T-helper 1 cell treated with Interleukin-12 subunit alpha and Interleukin-12 subunit beta and Interleukin-4 antibody, amounts not matched to agents 30 μg/mL and 1 μg/mL, for 36 hours (primary cell): Measurements from ENCODE around the gene HBE1.

Source experiments
- H3K27ac Mint-ChIP-seq: one replicate; pipeline ENCODE4 v1.8.0; 2021; ENCODE audit warnings: mild to moderate bottlenecking, mixed read lengths
- H3K27me3 Mint-ChIP-seq: one replicate; pipeline ENCODE4 v1.8.0; 2021; ENCODE audit warnings: low read depth, mixed read lengths
- H3K36me3 Mint-ChIP-seq: one replicate; pipeline ENCODE4 v1.8.0; 2021; ENCODE audit warnings: low read depth, mixed read lengths
- H3K4me1 Mint-ChIP-seq: one replicate; pipeline ENCODE4 v1.8.0; 2021; ENCODE audit warnings: low read depth, mixed read lengths
- H3K4me3 Mint-ChIP-seq: one replicate; pipeline ENCODE4 v1.8.0; 2021; ENCODE audit warnings: mild to moderate bottlenecking, moderate library complexity, mixed read lengths
- H3K9me3 Mint-ChIP-seq: one replicate; pipeline ENCODE4 v1.8.0; 2021; ENCODE audit warnings: mixed read lengths

HBE1 gene

GRCh38 chr11:5240056-5240455 is 29.7 kb downstream of the HBE1 start:
- H3K27me3 Mint-ChIP-seq = no peaks in the 10 kb centered on the region
- no peaks in the 10 kb centered on the region for H3K36me3 Mint-ChIP-seq
- H3K9me3 Mint-ChIP-seq = no peaks in the 10 kb centered on the region
- no peak overlapping the region for H3K27ac Mint-ChIP-seq
- no peaks in the 10 kb centered on the region for H3K4me1 Mint-ChIP-seq
- no peak overlapping the region for H3K4me3 Mint-ChIP-seq

DNA sequence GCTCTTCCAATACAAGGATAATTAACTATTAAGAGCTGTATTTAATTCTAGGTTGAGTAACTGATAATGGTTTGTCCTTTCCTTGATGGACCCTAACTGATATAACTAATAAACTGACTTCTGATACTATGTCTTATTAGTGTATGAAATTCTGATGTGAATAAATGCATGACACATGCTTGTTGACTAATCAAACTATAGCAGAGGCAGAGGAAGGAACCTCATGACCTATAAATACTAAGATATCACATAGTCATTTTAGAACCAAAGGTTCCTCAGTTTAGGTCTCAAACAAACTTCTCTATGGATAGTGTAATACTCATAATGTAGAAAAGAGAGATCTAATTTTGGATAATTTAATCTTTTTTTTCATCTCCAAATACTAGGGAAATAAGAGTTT is 30.7 kb downstream of the HBE1 start:
- Mint-ChIP-seq H3K4me3 (no peak overlapping the region), H3K36me3 (no peaks in the 10 kb centered on the region), H3K4me1 (peaks cover 5% of the 10 kb centered on the region), H3K27ac (no peak overlapping the region), H3K9me3 (no peaks in the 10 kb centered on the region), H3K27me3 (peaks cover 4% of the 10 kb centered on the region)

DNA sequence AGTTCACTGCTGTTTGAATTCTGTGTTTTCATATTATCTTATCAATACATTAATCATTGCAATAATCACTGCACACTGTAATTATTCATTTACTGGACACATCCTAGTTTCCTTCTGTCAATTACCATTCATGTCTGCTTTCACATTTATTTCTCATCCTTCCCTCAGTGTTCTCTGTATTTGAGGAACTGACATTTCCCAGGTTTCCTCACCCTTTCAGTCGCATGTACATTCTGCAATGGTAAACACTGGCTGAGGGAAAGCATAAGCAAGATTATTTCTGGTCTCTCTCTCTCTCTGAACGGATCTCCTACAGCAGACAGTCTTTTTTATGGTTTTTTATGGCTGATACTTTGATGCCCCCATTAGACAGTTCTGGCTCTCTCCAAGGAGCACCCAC is 31.3 kb downstream of the HBE1 start:
- no peaks in the 10 kb centered on the region for H3K36me3 Mint-ChIP-seq
- no peak overlapping the region for H3K27ac Mint-ChIP-seq
- peaks cover 4% of the 10 kb centered on the region for H3K27me3 Mint-ChIP-seq
- H3K4me1 Mint-ChIP-seq = peaks cover 5% of the 10 kb centered on the region
- no peak overlapping the region for H3K4me3 Mint-ChIP-seq
- H3K9me3 Mint-ChIP-seq = no peaks in the 10 kb centered on the region

DNA sequence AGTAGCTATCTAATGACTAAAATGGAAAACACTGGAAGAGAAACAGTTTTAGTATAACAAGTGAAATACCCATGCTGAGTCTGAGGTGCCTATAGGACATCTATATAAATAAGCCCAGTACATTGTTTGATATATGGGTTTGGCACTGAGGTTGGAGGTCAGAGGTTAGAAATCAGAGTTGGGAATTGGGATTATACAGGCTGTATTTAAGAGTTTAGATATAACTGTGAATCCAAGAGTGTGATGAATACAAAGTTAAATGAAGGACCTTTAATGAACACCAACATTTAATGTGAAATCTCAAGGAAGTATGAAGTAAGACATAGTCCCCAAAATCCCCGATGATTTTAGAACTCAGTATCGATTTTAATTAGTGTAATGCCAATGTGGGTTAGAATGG is 32.3 kb downstream of the HBE1 start:
- no peak overlapping the region for H3K27ac Mint-ChIP-seq
- H3K4me3 Mint-ChIP-seq = no peak overlapping the region
- H3K9me3 Mint-ChIP-seq = no peaks in the 10 kb centered on the region
- no peaks in the 10 kb centered on the region for H3K36me3 Mint-ChIP-seq
- peaks cover 4% of the 10 kb centered on the region for H3K27me3 Mint-ChIP-seq
- peaks cover 5% of the 10 kb centered on the region for H3K4me1 Mint-ChIP-seq

DNA sequence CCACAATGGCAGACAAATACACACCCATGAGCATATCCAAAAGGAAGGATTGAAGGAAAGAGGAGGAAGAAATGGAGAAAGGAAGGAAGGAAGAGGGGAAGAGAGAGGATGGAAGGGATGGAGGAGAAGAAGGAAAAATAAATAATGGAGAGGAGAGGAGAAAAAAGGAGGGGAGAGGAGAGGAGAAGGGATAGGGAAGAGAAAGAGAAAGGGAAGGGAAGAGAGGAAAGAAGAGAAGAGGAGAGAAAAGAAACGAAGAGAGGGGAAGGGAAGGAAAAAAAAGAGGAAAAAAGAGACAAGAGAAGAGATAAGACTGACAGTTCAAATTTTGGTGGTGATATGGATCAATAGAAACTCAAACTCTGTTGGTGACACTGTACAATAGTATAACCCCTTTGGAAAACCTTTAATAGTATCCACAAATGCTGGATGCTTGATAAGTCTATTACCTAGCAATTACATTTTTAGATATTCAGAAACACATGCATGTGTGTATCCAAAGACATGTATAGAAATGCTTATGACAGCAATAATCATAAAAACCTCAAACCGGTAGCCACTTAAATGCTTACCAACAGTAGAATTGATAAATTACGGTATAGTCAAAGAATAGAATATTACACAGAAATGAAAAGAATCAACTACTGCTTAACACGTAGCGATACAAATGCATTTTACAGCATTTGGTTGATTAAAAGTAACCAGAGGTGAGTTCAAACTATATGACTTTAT is 34.2 kb downstream of the HBE1 start:
- Mint-ChIP-seq H3K9me3 (no peaks in the 10 kb centered on the region), H3K4me1 (peaks cover 5% of the 10 kb centered on the region), H3K4me3 (no peak overlapping the region), H3K27ac (no peak overlapping the region), H3K36me3 (no peaks in the 10 kb centered on the region), H3K27me3 (peaks cover 4% of the 10 kb centered on the region)

- no peak within 1 kb of the TSS for H3K27ac Mint-ChIP-seq
- peaks cover 5% of the 10 kb centered on the region for H3K4me1 Mint-ChIP-seq
- no peaks in the 10 kb centered on the region for H3K36me3 Mint-ChIP-seq
- H3K27me3 Mint-ChIP-seq = peaks cover 4% of the 10 kb centered on the region
- H3K9me3 Mint-ChIP-seq = no peaks in the 10 kb centered on the region
- no peak within 1 kb of the TSS for H3K4me3 Mint-ChIP-seq
Measured at GRCh38 chr11:5234381-5234834, 35.3 kb downstream of the HBE1 start, which contains the start of gene HBD. TSS of gene HBD (minus strand) at chr11:5234483. CDS start at chr11:5234433, 50 bp downstream.

- H3K27ac Mint-ChIP-seq = no peak overlapping the region
- no peaks in the 10 kb centered on the region for H3K9me3 Mint-ChIP-seq
- peaks cover 5% of the 10 kb centered on the region for H3K4me1 Mint-ChIP-seq
- peaks cover 4% of the 10 kb centered on the region for H3K27me3 Mint-ChIP-seq
- no peaks in the 10 kb centered on the region for H3K36me3 Mint-ChIP-seq
- no peak overlapping the region for H3K4me3 Mint-ChIP-seq
Measured at GRCh38 chr11:5233307-5233706, 36.4 kb downstream of the HBE1 start.

- no peak overlapping the region for H3K27ac Mint-ChIP-seq
- peaks cover 4% of the 10 kb centered on the region for H3K27me3 Mint-ChIP-seq
- peaks cover 5% of the 10 kb centered on the region for H3K4me1 Mint-ChIP-seq
- no peaks in the 10 kb centered on the region for H3K9me3 Mint-ChIP-seq
- no peaks in the 10 kb centered on the region for H3K36me3 Mint-ChIP-seq
- no peak overlapping the region for H3K4me3 Mint-ChIP-seq
Measured at GRCh38 chr11:5232821-5233220, 36.9 kb downstream of the HBE1 start.

DNA sequence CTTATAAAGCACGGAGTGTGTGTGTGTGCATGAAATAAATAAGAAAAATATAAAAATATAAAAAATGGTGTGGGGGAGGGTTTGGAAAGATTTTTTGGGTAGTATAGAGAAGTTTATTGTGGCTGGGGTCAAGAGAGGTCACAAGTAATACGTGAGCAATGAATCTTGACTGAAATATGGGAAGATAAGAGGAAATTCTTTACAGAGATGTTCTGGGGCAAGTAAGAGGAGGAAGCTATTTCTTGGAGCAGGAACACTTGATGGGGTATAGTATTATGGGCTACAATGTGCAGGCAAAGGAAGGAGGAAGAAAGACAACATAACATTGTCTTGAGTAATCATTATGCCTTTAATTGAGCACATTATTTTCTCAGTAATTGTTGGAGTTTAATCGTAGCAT is 37.6 kb downstream of the HBE1 start:
- no peak overlapping the region for H3K27ac Mint-ChIP-seq
- H3K27me3 Mint-ChIP-seq = peaks cover 4% of the 10 kb centered on the region
- H3K36me3 Mint-ChIP-seq = no peaks in the 10 kb centered on the region
- no peak overlapping the region for H3K4me3 Mint-ChIP-seq
- H3K9me3 Mint-ChIP-seq = no peaks in the 10 kb centered on the region
- H3K4me1 Mint-ChIP-seq = peaks cover 5% of the 10 kb centered on the region

DNA sequence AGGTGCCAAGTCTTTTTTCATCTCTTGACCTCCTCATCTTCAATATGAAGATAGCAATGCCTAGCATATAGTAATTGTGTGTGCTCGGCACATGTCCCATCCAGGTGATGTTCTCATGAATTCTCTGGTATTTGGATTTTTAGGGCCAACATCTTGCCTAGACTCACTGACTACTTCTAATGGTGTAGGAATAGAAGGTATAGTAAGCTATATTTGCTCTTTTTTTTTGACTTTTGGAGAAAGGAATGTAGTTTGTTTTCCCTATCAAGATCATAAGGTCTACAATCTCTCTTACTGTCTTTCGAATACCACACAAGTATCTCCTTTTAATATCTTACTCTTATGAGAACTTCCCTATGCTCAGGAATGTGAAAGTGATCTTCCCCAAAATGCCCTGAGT is 38.6 kb downstream of the HBE1 start:
- Mint-ChIP-seq H3K4me1 (peaks cover 5% of the 10 kb centered on the region), H3K36me3 (no peaks in the 10 kb centered on the region)

DNA sequence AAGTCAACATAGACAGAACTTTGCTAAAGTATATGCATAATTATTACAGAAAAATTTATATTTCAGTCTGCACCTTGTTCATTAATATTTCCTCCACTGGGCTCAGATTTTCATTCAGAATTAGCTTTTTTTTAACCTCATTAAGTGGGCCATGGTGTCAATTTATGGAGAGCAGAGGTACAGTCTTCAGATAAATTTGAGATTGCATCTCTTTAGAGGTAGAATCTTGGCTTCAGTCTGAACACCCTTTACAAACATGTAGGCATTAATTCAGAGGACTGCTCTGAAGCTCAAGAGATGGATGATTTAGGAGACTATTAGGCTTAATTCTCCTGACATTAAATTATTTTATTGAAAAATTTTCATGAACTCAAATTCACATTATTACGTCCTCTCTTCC is 39.5 kb downstream of the HBE1 start:
- peaks cover 5% of the 10 kb centered on the region for H3K4me1 Mint-ChIP-seq
- H3K9me3 Mint-ChIP-seq = no peaks in the 10 kb centered on the region
- no peak overlapping the region for H3K4me3 Mint-ChIP-seq
- no peak overlapping the region for H3K27ac Mint-ChIP-seq
- no peaks in the 10 kb centered on the region for H3K36me3 Mint-ChIP-seq
- H3K27me3 Mint-ChIP-seq = peaks cover 4% of the 10 kb centered on the region

More for the DNA sequence above, 38.6 kb downstream of the HBE1 start:
- no peaks in the 10 kb centered on the region for H3K9me3 Mint-ChIP-seq
- peaks cover 4% of the 10 kb centered on the region for H3K27me3 Mint-ChIP-seq
- H3K4me3 Mint-ChIP-seq = no peak overlapping the region
- H3K27ac Mint-ChIP-seq = no peak overlapping the region

DNA sequence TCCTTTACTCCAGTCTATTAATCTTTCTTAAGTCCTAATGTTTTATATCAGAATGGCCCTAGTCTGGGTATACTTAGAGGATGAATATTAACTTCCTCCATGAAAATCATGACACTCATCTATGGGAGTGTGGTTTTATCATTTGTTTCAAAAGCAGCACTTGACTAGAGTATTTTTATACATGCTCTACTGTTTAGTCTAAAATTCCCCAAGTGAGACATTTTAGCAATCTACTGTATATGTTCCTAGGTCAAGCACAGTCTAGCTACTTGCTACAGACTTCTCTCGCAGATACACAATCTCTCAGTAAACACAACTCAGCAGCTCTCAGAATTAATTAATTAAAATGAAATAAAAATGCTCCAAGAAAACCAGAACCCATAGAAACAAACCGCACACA is 39.9 kb downstream of the HBE1 start:
- Mint-ChIP-seq H3K9me3 (no peaks in the 10 kb centered on the region), H3K4me3 (no peak overlapping the region), H3K4me1 (peaks cover 5% of the 10 kb centered on the region), H3K27me3 (peaks cover 4% of the 10 kb centered on the region), H3K36me3 (no peaks in the 10 kb centered on the region), H3K27ac (no peak overlapping the region)

DNA sequence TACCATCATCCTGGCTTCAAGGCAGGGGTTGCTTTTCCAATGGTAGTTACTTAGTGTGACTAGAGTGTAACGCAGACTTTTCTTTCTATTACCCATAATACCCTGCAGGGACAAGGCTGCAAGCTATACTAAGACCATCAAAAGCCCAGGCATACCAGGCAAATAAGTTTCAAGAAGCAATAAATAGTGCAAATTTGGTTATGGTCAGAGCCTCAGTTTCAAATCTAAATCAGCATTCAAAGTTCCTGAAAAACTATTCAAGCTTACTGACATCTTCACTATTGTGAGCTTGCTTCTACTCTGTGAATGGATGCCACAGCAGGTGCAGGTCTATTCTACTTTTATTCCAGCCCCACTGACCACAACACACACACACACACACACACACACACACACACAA is 40.4 kb downstream of the HBE1 start:
- Mint-ChIP-seq H3K36me3 (no peaks in the 10 kb centered on the region), H3K9me3 (no peaks in the 10 kb centered on the region), H3K4me1 (peaks cover 2% of the 10 kb centered on the region), H3K27me3 (peaks cover 3% of the 10 kb centered on the region), H3K4me3 (no peak overlapping the region), H3K27ac (no peak overlapping the region)

DNA sequence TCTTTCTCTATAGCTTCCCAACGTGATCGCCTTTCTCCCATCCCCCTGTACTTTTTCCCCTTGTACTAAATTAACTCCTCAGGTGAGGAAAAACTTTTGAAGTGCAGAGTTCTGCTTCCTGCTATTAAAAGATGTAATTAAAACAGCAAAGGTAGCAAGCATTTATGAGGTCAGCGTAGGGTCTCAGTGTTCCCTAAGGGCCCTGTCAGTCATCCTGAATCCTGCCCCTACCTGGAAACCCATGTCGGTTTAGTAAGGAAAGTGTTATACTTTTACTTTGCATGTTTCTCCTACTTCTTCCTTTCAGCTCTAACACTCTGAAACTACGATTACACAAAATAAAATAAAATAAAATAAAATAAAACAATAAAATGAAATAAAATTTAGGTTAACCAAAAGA is 41.6 kb downstream of the HBE1 start:
- Mint-ChIP-seq H3K27ac (no peak overlapping the region), H3K4me3 (no peak overlapping the region), H3K9me3 (no peaks in the 10 kb centered on the region), H3K36me3 (no peaks in the 10 kb centered on the region), H3K27me3 (no peaks in the 10 kb centered on the region), H3K4me1 (no peaks in the 10 kb centered on the region)

DNA sequence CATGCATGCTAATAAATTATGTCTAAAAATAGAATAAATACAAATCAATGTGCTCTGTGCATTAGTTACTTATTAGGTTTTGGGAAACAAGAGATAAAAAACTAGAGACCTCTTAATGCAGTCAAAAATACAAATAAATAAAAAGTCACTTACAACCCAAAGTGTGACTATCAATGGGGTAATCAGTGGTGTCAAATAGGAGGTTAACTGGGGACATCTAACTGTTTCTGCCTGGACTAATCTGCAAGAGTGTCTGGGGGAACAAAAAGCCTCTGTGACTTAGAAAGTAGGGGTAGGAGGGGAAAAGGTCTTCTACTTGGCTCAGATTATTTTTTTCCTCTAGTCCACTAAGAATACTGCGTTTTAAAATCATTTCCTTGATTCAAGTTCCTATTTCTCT is 42.1 kb downstream of the HBE1 start:
- Mint-ChIP-seq H3K4me1 (no peaks in the 10 kb centered on the region), H3K9me3 (no peaks in the 10 kb centered on the region), H3K36me3 (no peaks in the 10 kb centered on the region), H3K27me3 (no peaks in the 10 kb centered on the region), H3K4me3 (no peak overlapping the region), H3K27ac (no peak overlapping the region)
